Measurements from ENCODE around the gene BSCL2. TPM values are rescaled to one million over a fixed set of nuclear protein-coding genes. Genes with fewer than 3 reads are reported as not detected.
A peak's percentile ranks its signal among the peaks of the same experiment; 100 is the strongest.

BSCL2 gene
- total RNA-seq, 1 experiment from 2014 or later = 77.4 TPM

- no peak overlapping the region for H2BK120ac ChIP-seq (ENCODE audit: low read depth, low read length, poor library complexity, severe bottlenecking)
- H2BK12ac ChIP-seq (ENCODE audit: insufficient read length, low read depth, low read length) = no peak overlapping the region
- no peak overlapping the region for H4K5ac ChIP-seq (ENCODE audit: insufficient read length, low read depth, low read length)
- H3K23me2 ChIP-seq (ENCODE audit: insufficient read length, low read depth, low read length, poor library complexity, severe bottlenecking) = peaks cover 28% of the 10 kb centered on the region
- H4K20me1 ChIP-seq (ENCODE audit: control insufficient read depth, insufficient read depth, insufficient read length) = no peaks in the 10 kb centered on the region
- TF ChIP-seq CTCF (conservative IDR thresholded peaks at IDR 0.05) = no peak
- no peak overlapping the region for H3K23ac ChIP-seq (ENCODE audit: insufficient read length, low read depth, low read length)
- no peak for DNase-seq
- no peak overlapping the region for H3K9ac ChIP-seq (ENCODE audit: extremely low read depth, insufficient read length, low read length)
- H3T11ph ChIP-seq (ENCODE audit: low read length) = no peak overlapping the region
- no peak overlapping the region for H2BK5ac ChIP-seq (ENCODE audit: insufficient read length, low read length)
- H3K4me1 ChIP-seq (ENCODE audit: insufficient read depth, low read length) = peaks cover 2% of the 10 kb centered on the region; the same call in 1 of the 2 replicates
- H3K79me2 ChIP-seq (ENCODE audit: insufficient read depth, low read length) = no peaks in the 10 kb centered on the region; the same call in 1 of the 2 replicates
- H3K14ac ChIP-seq (ENCODE audit: insufficient read depth, low read length) = no peak overlapping the region
- no CpG with 5 or more reads among the region's 5 CpGs for WGBS (ENCODE audit: extremely low coverage, insufficient read length, low lambda C conversion rate)
- H3K79me1 ChIP-seq (ENCODE audit: insufficient read depth, low read depth, low read length, poor library complexity, severe bottlenecking) = no peaks in the 10 kb centered on the region
- H3K4ac ChIP-seq (ENCODE audit: low read depth, low read length) = no peak overlapping the region
- peak overlapping the region; percentile 26 for H2AK5ac ChIP-seq (ENCODE audit: insufficient read length, low read length)
- Mint-ChIP-seq H3K36me3 (ENCODE audit: insufficient read depth in 1 of 3, low read depth in 3 of 3) (peaks cover 23 to 41% (median 29%) of the 10 kb centered on the region in 3 experiments), H3K27ac (peak overlapping the region in 2 of 3 experiments; percentile 96 to 100; a peak in 2 of 7 replicates), H3K4me1 (peaks cover 41 to 45% of the 10 kb centered on the region in 2 experiments), H3K9me3 (no peaks in the 10 kb centered on the region; a peak in 1 of 5 replicates), H3K27me3 (ENCODE audit: low read depth) (no peaks in the 10 kb centered on the region), H3K4me3 (peak overlapping the region; percentile 84 to 91)
- no peak overlapping the region for H3K18ac ChIP-seq (ENCODE audit: insufficient read length, low read depth, low read length)
- no peak overlapping the region for H2BK20ac ChIP-seq (ENCODE audit: low read depth, low read length, poor library complexity, severe bottlenecking)
- no peak overlapping the region for H4K91ac ChIP-seq (ENCODE audit: insufficient read length, low read depth, low read length)
- H2BK15ac ChIP-seq (ENCODE audit: low read depth, low read length) = no peak overlapping the region
- no peaks in the 10 kb centered on the region for H3K27me3 ChIP-seq (ENCODE audit: insufficient read depth, low read length)
- H3K27ac ChIP-seq (ENCODE audit: insufficient read length, low read depth, low read length) = peak overlapping the region; percentile 92
- H3K9me3 ChIP-seq (ENCODE audit: control insufficient read depth, low read depth, low read length) = no peaks in the 10 kb centered on the region
- no peak overlapping the region for H3K56ac ChIP-seq (ENCODE audit: insufficient read length, low read depth, low read length)
- H4K8ac ChIP-seq (replicated peaks; ENCODE audit: insufficient read length, low read depth, low read length) = no peak overlapping the region
- H2AFZ ChIP-seq (ENCODE audit: low read length) = no peak overlapping the region
- H3K4me2 ChIP-seq (ENCODE audit: insufficient read depth, insufficient read length, low read length) = peak overlapping the region; percentile 99
Measured at GRCh38 chr11:62708392-62708791, 1.2 kb upstream of the BSCL2 start.
